Inferior parietal cortex (tissue), 1 donor: Measurements from ENCODE around the gene PCNT.

ENCODE experiments used
- DNase-seq: peaks from one replicate; pipeline ENCODE4 v3.0.0-alpha.2; 2016; ENCODE audit errors: extremely low spot score

PCNT gene

DNA sequence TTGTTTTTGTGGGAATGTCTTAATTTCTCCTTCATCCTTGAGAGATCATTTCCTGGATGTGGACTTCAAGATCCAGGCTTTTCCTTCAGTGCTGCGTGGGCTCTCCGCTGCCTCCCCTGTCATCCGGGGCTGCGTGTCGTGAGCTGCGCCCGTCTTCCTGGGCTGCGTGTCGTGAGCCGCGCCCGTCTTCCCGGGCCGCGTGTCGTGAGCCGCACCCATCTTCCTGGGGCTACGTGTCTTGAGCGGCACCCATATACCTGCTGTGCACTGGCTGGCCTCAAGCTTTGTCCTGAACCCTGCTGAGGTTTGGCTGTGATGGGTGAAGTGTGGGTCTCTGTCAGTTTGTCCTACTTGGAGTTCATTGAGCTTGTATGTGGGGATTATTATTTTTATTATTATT is 55.1 kb downstream of the PCNT start:
- DNase-seq = no peak

DNA sequence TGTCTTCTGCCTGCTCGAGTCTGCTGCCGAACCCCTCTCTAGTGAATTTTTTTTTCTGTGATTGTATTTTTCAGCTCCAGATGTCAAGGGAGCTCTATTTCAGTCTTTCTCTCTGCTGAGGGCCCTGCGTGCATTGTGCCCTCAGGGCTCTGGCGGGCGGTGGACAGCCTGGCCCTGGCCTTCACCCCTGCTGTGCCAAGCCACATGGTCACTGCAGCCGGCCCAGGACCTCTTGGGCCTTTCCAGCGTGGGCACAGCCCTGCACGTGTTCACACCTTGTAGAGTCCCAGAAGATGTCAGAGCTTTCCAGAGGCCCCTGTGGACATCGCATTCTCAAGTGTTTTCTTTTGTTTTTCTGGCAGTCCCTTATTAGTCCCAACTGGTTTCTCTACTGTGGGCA is 55.7 kb downstream of the PCNT start:
- DNase-seq = no peak

DNA sequence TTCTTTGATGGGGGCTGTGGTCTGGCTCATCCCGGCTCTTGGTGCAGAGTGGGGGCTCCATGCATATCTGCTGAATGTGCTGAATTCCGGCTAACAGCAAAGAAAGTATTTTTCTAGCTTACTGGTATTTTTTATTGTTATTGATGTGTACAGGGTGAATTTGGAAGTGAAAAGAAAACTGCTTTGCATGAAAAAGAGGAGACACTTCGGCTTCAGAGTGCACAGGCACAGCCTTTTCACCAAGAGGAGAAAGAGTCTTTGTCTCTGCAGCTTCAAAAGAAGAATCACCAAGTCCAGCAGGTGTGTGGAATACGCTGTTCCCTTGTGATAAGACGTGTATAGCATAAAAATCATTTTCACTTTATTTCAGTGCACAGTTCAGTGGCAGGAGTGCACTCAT is 57.6 kb downstream of the PCNT start:
- DNase-seq = no peak

DNA sequence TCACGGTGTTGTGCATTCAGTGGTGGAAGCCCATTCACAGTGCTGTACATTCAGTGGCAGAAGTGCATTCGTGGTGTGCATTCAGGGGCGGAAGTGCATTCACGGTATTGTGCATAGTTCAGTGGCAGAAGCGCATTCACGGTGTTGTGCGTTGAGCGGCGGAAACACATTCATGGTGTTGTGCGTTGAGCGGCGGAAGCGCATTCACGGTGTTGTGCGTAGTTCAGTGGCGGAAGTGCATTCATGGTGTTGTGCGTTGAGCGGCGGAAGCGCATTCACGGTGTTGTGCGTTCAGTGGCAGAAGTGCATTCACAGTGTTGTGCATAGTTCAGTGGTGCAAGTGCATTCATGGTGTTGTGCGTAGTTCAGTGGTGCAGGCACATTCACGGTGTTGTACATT is 60.6 kb downstream of the PCNT start:
- DNase-seq = no peak

DNA sequence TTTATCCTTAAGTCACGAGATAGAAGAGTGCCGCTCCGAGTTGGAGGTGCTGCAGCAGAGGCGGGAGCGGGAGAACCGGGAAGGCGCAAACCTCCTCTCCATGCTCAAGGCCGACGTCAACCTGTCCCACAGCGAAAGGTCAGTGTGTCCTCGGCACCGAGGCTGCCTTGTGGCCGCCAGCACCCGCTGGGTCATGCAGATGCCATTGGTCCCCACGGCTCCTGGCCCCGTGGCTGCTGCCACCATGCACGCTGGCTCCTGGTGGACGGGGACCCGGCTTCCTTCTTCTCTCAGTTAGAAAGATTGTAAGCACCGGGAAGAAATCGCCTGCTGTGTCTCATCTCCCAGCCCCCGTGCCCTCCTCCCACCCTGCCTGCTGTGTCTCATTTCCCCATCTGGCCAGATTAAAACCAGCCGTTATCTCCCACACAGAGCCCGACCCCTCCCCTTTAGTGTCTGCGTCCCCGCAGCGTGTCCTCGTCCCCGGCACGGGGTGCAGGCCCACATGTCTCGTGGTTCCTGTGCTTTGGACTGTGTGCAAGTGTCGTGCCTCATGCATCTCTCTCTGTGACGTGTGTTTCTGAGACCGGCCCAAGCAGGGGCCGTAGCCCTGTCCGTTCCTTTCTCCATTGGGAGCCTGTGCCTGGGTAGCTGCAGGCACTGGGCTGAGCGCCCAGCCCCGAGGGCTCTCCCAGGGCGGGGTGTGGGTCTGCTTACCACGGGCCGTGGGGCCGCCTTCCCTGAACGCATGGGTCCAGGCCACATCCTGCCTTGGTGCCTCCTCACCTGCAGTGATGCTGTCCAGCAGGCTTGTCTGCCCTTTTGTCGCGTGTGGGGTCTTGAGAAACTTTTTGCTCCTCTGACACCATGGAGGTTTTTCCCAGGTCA is 62.1 kb downstream of the PCNT start:
- DNase-seq = no peak

DNA sequence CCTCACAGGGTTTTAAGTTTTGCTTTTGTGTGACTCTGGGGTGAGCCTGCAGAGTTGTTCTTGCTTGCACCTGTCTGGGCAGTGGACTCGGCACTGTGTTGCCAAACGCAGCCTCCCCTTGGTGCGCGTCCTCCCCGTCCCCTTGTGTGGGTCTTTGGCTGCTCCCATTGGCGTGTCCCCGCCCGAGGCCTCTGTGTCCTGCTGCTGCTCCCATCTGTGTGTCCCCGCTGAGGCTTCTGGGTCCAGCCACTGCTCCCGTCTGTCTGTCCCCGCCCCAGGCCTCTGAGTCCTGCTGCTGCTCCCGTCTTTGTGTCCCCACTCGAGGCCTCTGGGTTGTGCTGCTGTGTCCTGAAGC is 62.8 kb downstream of the PCNT start:
- no peak for DNase-seq

DNA sequence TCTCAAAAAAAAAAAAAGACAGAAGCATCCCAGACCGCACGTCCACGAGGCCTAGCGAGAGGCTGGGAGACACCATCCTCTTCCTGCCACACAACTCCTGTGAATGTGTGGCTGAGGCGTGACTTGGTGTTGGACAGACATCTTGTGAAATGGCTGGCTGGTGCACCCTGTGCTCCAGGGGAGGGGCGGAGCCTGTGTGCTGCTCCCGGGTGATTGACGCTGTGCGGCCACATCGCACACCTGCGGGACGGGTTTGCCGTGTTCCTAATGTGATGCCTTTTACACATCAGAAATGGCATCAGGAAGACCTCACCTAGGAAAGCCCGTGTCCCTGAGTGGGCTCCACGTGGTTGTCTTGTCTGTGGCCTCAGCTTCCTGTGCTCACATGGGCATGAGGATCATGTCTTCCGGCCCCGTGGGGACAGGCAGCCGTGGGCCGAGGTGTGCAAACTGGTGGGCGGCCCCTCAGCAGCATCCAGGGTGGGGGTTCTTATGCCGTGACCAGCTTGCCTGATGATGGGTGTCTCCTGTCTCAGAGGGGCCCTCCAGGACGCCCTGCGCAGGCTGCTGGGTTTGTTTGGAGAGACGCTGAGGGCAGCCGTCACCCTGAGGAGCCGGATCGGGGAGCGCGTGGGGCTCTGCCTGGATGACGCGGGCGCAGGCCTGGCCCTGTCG is 64.4 kb downstream of the PCNT start:
- no peak for DNase-seq

DNA sequence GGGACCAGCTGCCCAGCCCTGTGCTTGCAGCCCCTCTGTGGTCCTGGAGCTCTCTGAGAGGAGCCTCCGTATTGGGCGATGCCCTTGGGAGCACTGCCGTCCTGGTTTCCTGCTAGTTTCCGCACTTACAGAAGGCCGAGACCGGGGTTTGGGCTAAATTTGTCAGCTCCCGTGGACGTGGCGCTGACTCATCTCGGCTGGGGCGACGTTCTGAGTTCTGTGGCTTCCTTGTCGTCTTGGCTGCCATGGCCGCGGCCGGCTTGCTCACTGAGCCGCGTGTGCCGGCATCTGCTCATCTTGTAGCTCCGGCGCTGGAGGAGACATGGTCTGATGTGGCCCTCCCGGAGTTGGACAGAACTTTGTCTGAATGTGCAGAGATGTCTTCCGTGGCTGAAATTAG is 64.9 kb downstream of the PCNT start:
- no peak for DNase-seq

DNA sequence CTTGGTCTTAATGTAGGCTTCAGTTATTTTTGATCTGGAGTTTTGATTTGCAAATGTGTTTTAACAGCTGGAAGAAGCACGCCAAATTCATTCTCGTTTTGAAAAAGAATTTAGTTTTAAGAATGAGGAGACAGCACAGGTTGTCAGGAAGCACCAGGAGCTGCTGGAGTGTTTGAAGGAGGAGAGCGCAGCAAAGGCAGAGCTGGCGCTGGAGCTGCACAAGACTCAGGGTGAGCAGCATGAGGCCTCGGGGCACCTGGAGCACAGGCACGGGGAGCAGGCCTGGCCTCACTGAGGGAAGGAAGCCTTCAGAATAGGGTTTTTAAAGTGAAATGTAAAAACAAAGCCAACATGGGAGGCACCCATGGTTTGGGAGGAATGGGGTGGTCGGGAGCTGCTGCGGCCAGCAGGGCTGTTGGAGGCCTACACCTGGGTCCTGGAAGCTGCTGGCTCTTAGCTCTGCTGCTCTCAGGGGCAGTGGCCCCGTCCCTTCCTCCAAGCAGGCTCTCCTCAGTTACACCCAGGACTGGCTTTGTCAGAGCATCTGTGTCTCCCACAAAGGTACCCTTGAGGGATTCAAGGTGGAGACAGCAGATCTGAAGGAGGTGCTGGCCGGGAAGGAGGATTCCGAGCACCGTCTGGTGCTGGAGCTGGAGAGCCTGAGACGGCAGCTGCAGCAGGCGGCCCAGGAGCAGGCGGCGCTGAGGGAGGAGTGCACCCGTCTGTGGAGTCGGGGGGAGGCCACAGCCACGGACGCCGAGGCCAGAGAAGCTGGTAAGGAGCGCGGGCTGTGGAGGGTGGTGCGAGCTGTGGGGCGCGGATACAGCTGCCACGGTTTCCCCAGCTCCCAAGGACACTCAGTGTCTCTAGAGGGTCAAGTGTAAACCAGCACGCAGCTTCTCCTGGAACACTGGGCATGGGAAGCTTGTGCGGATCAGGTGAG is 66.9 kb downstream of the PCNT start:
- no peak for DNase-seq

DNA sequence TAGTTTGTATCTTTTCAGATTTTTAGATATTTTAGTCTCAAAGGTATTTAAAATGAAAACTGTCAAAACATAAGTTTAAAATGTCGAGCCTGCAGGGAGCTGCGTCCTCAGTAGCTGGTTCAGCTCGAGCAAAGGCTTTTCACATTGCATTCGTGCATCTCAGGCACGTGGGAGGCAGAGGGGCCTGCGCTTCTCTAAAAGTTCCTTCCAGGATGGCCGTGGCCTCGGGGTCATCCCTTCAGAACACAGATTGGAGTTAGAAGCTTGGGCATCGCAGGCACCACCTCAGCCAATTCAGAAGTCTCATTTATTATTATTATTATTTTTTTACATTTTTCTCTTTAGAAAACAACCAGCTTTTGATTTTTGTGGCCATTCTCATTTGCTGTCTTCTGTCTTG is 67.8 kb downstream of the PCNT start:
- DNase-seq = no peak

DNA sequence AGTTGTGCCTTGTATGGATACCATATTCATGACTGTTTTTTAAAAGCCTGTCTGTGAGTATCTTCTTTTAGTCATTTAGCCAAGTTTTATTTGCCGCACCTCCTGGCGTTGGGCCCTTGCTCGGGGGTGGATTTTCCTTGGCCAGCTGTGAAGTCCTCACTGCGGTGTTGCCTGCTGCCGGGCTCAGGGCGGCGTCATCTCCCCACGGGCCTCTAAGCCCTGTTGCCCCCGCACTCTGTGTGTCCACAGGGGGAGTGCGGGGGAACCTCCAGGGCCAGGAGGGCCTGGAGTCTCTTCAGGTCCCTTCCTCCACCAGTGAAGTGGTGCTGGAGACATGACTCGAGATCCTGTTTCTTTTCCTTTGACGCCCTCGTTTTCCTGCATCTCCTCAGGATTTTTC is 69.0 kb downstream of the PCNT start:
- peak; percentile 56 for DNase-seq

DNA sequence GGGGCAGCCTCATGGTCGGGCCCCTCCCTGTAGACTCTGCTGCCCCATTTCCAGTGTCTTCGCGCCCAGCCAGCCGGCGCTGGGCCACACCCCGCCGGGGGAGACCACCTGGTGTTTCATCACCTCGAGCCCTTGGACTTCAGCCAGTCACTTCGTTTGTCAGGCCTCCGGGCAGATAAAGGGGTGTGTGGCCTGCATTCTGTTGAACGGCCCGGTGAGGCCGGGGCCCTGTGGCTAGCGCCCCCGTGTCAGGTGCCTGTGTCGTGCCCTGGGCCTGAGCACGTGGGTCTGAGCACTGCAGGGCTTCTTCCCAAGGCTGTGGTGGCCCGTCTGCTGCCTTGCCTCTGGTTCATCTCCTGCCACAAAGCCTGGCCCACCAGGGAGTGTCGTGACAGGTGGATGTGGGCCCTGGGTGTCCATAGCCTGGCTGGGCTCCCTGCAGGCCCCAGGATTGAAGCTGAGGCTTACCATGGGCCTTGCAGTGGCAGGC is 69.5 kb downstream of the PCNT start:
- DNase-seq = no peak

DNA sequence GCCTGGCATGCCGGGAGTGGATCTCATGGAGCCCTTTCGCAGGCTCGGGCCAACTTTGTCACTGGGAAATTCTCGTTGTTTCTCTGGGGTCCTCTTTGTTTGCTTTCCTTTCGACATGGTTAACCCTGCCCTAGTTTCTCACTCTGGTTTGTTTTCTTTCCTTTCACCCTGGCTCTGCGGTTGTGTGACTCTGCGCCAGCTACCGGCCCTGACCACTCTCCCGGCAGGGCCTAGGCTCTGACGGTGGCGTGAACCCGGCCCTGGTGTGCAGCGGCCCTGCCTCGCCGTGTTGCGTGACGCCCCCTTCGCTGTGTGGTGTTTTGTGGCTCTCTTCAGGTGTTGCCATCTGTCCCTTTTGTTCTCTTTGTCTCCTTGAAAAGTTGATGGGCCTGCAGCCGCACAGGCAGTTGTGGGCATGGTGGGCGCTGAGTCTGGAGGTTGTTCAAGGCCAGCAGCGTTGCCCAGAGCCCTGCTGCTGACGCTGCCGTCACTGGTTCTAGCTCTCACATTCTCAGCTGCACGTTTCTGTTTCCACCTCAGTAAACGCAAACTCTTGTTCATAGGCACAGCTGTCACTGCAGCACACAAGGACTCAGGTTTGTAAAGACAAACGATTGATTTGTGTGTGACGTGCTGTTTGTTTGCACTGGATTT is 70.1 kb downstream of the PCNT start:
- no peak for DNase-seq

DNA sequence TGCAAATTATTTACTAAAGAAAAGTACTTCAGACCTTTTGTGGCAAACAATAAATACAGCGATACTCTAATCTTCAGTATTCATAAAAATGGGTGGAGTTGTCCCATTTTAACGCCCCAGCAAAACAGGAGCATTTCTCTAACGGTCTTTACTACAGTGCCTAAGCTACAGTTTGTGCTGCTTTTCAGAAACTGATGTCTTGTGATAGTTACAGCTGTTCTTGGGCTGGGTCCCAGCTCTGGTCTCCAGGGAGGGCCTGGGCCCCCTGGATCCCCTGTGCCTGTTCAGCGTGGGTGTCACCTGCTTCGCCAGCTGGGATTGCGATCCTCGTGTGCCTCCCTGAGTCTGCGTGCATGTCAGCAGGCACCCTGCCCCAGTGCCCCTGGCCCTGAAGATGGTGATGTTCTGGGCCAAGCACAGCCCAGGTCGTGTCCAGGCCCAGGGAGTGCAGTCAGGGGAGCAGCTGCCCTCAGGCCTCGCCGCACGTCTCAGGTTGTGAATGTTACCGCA is 70.7 kb downstream of the PCNT start:
- no peak for DNase-seq

DNA sequence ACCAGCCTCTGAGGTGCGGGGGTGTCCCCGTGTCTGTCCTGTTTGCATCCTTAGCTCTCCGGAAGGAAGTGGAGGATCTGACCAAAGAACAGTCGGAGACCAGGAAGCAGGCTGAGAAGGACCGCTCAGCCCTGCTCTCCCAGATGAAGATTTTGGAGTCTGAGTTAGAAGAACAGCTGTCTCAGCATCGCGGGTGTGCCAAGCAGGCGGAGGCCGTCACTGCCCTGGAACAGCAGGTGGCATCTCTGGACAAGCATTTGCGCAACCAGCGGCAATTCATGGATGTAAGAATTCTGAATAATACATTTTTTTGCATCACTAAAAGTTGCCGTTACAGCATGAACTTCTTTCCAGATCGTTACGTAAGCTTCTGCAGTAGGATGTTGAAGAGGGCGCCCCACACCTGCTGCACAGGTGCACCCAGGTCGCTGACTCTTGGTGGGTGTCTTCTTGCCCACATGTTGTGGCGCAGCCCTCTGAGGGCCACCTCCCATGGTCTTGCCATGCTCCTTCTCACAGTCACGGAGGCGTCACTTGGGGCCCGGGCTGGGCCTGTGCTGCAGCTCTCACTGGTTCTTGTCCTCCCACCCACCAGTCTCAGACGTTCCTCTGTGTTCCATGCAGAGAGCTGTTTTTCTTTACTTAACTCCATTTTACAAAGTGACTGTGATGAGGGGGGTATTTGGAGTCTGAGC is 73.4 kb downstream of the PCNT start:
- DNase-seq = no peak

DNA sequence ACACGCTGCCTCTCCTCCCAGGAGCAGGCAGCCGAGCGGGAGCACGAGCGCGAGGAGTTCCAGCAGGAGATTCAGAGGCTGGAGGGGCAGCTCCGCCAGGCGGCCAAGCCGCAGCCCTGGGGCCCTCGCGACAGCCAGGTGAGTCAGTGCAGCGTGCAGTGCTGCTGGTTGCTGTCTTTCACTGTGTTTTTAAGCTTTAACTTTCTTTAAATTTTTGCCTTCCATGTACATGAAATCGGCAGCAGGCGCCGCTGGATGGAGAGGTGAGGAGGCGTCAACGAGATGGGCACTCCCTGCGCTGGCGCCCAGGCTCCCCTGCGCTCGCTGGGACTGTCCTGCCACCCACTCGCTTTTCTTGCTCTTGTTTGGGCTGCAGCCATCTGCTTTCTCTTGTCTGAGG is 74.0 kb downstream of the PCNT start:
- no peak for DNase-seq

DNA sequence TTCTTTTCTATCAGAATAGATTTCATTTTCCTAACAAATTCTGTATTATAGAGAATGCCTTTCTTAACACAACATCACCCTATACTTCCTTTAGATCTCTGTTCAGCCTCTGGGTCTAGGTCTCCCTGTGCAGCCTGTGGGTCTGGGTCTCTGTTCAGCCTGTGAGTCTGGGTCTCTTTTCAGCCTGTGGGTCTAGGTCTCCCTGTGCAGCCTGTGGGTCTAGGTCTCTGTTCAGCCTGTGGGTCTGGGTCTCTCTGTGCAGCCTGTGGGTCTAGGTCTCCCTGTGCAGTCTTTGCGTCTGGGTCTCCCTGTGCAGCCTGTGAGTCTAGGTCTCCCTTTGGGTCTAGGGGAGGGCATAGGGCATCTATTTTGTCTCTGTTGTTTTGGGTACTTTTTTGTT is 75.2 kb downstream of the PCNT start:
- no peak for DNase-seq

DNA sequence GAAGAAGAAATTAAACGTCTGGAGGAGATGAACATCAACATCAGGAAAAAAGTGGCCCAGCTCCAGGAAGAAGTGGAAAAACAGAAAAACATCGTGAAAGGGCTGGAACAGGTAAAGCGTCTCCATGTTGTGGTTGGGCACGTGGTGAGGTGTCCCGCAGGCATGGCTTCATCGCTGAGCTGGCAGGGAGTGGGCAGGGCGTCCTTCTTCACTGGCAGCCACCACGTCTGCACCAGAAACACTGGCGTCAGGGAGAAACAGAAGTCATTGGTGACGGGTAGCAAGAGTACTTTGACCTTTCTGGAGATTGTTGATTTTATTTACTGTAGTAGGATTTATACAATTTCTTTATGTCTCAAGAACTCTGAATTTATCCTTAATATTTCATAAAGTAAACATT is 75.7 kb downstream of the PCNT start:
- DNase-seq = no peak

DNA sequence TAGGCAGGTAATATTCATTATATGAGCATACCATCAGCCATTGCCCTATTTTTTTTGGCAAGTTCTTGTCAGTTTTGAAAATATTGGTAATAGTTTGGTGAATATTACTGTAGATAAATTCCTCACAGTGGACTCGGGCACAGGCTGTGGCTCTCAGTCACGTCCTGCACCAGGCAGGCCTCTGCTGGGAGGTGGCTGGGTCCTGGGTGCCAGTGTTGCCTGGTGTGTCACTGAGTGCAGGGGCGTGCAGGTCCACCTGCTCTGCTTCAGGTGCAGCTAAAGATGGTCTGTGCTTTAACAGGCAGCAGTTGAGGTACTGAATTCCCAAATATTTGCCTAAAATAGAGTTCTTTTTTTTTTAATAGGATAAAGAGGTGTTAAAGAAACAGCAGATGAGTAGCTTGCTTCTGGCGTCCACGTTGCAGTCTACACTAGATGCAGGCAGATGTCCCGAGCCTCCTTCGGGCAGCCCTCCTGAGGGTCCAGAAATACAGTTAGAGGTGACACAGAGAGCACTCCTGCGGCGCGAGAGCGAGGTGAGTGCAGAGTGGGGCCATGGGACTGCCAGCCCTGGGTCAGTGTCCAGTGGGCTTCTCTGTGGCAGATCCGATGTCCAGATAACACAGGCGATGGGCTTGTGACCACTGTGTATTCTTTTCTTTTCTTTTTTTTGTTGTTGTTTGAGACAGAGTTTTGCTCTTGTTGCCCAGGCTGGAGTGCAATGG is 77.4 kb downstream of the PCNT start:
- no peak for DNase-seq

DNA sequence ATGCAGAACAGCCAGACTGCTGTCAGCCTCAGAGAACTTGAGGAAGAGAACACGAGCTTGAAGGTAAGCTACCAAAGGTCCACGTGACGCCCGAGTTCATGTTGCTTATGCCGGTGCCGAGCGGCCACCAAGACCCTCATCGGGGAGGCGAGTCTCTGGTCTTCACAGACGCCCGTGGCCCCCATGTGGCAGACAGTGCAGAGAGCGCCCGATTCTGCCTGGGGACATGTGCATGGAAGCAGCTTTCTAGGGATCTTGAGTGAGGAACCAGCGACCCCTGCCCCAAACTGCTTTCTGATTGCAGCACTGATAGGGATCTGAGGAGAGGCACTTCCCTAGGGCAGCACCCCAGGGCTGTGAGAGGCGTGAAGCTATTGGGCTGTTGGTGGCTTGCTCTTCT is 78.5 kb downstream of the PCNT start:
- no peak for DNase-seq
